H9 (cell line): Measurements from ENCODE around the gene PLCB1. TPM values are rescaled to one million over a fixed set of nuclear protein-coding genes. Genes with fewer than 3 reads are reported as not detected.

Source experiments
- DNase-seq: peaks from one replicate; pipeline ENCODE4 v3.0.0-alpha.2; 2017
- H2AFZ ChIP-seq: one replicate; pipeline ENCODE4 v1.6.1; 2013; ENCODE audit warnings: mild to moderate bottlenecking, low read length, control low read depth, moderate library complexity
- H2AK5ac ChIP-seq: 2 replicates; pipeline ENCODE4 v1.6.1; 2013; ENCODE audit warnings: low read length, control low read depth, mixed read lengths; ENCODE audit not compliant: insufficient read length
- H2BK120ac ChIP-seq: one replicate; pipeline ENCODE4 v1.6.1; 2013; ENCODE audit warnings: low read depth, mild to moderate bottlenecking, low read length, control low read depth, inconsistent platforms; ENCODE audit not compliant: poor library complexity, severe bottlenecking
- H2BK12ac ChIP-seq: 2 replicates; pipeline ENCODE4 v1.6.1; 2013; ENCODE audit warnings: low read length, control low read depth, mixed read lengths, low read depth; ENCODE audit not compliant: insufficient read length
- H2BK15ac ChIP-seq: 2 replicates; pipeline ENCODE4 v1.6.1; 2013; ENCODE audit warnings: low read depth, low read length, control low read depth
- H2BK20ac ChIP-seq: one replicate; pipeline ENCODE4 v1.6.1; 2013; ENCODE audit warnings: low read depth, mild to moderate bottlenecking, low read length, control low read depth, inconsistent platforms; ENCODE audit not compliant: poor library complexity, severe bottlenecking
- H2BK5ac ChIP-seq: 2 replicates; pipeline ENCODE4 v1.6.1; 2013; ENCODE audit warnings: low read length, control low read depth, mixed read lengths; ENCODE audit not compliant: insufficient read length
- H3K14ac ChIP-seq: 2 replicates; pipeline ENCODE4 v1.6.1; 2013; ENCODE audit warnings: low read length, control low read depth; ENCODE audit not compliant: insufficient read depth
- H3K18ac ChIP-seq: 2 replicates; pipeline ENCODE4 v1.6.1; 2013; ENCODE audit warnings: low read depth, mild to moderate bottlenecking, mixed read lengths, low read length, control low read depth; ENCODE audit not compliant: insufficient read length
- H3K23ac ChIP-seq: 2 replicates; pipeline ENCODE4 v1.6.1; 2013; ENCODE audit warnings: low read length, control low read depth, mixed read lengths, low read depth; ENCODE audit not compliant: insufficient read length
- H3K23me2 ChIP-seq: 2 replicates; pipeline ENCODE4 v1.6.1; 2013; ENCODE audit warnings: low read depth, mild to moderate bottlenecking, mixed read lengths, low read length, control low read depth; ENCODE audit not compliant: insufficient read length, poor library complexity, severe bottlenecking
- H3K27ac ChIP-seq: 2 replicates; pipeline ENCODE4 v1.5.1; 2013; ENCODE audit warnings: low read length, control low read depth, mixed read lengths, low read depth; ENCODE audit not compliant: insufficient read length
- H3K27me3 ChIP-seq: 2 replicates; pipeline ENCODE4 v1.6.1; 2013; ENCODE audit warnings: low read length, control low read depth, inconsistent platforms; ENCODE audit not compliant: insufficient read depth
- H3K4ac ChIP-seq: 2 replicates; pipeline ENCODE4 v1.6.1; 2013; ENCODE audit warnings: low read depth, mild to moderate bottlenecking, control low read depth, inconsistent platforms, low read length, moderate library complexity
- H3K4me1 ChIP-seq: 2 replicates; pipeline ENCODE4 v1.6.1; 2013; ENCODE audit warnings: low read length, control low read depth, inconsistent platforms; ENCODE audit not compliant: insufficient read depth
- H3K4me2 ChIP-seq: 2 replicates; pipeline ENCODE4 v1.6.1; 2013; ENCODE audit warnings: low read length, control low read depth, mixed read lengths; ENCODE audit not compliant: insufficient read length, insufficient read depth
- H3K56ac ChIP-seq: 2 replicates; pipeline ENCODE4 v1.6.1; 2013; ENCODE audit warnings: low read depth, mild to moderate bottlenecking, mixed read lengths, low read length, control low read depth; ENCODE audit not compliant: insufficient read length
- H3K79me1 ChIP-seq: 2 replicates; pipeline ENCODE4 v1.6.1; 2013; ENCODE audit warnings: low read depth, mild to moderate bottlenecking, moderate library complexity, low read length, control low read depth, inconsistent platforms; ENCODE audit not compliant: insufficient read depth, poor library complexity, severe bottlenecking
- H3K79me2 ChIP-seq: 2 replicates; pipeline ENCODE4 v1.6.1; 2013; ENCODE audit warnings: low read length, control low read depth, inconsistent platforms; ENCODE audit not compliant: insufficient read depth
- H3K9ac ChIP-seq: 2 replicates; pipeline ENCODE4 v1.6.1; 2013; ENCODE audit warnings: low read length, control low read depth, mixed read lengths; ENCODE audit not compliant: insufficient read length; ENCODE audit errors: extremely low read depth
- H3K9me3 ChIP-seq: one replicate; pipeline ENCODE4 v1.6.1; 2013; ENCODE audit warnings: low read depth, low read length, inconsistent platforms; ENCODE audit not compliant: control insufficient read depth
- H3T11ph ChIP-seq: one replicate; pipeline ENCODE4 v1.6.1; 2013; ENCODE audit warnings: mild to moderate bottlenecking, low read length, control low read depth, inconsistent platforms
- H4K20me1 ChIP-seq: one replicate; pipeline ENCODE4 v1.6.1; 2013; ENCODE audit not compliant: control insufficient read depth, insufficient read length, insufficient read depth
- H4K5ac ChIP-seq: 2 replicates; pipeline ENCODE4 v1.6.1; 2013; ENCODE audit warnings: low read depth, mild to moderate bottlenecking, mixed read lengths, low read length, control low read depth; ENCODE audit not compliant: insufficient read length
- H4K8ac ChIP-seq: replicated peaks from 2 replicates; pipeline ENCODE4 v1.6.1; 2013; ENCODE audit warnings: low read length, control low read depth, mixed read lengths, low read depth; ENCODE audit not compliant: insufficient read length
- H4K91ac ChIP-seq: 2 replicates; pipeline ENCODE4 v1.6.1; 2013; ENCODE audit warnings: low read depth, mild to moderate bottlenecking, moderate library complexity, mixed read lengths, low read length, control low read depth; ENCODE audit not compliant: insufficient read length
- H3K27ac Mint-ChIP-seq, 3 experiments: 2 replicates in 2 of 3; 3 replicates in 1 of 3; pipeline ENCODE4 v1.8.0; 2020 to 2021; ENCODE audit warnings: mixed read lengths in 3 of 3, mild to moderate bottlenecking in 1 of 3, moderate library complexity in 1 of 3
- H3K27me3 Mint-ChIP-seq: 2 replicates; pipeline ENCODE4 v1.8.0; 2021; ENCODE audit warnings: low read depth, mild to moderate bottlenecking, moderate library complexity, mixed read lengths
- H3K36me3 Mint-ChIP-seq, 3 experiments: 2 replicates in 2 of 3; 3 replicates in 1 of 3; pipeline ENCODE4 v1.8.0; 2020 to 2021; ENCODE audit warnings: low read depth in 3 of 3, mixed read lengths in 3 of 3; ENCODE audit not compliant: insufficient read depth in 1 of 3
- H3K4me1 Mint-ChIP-seq, 2 experiments: 2 replicates each; pipeline ENCODE4 v1.8.0; 2020; ENCODE audit warnings: mixed read lengths in 2 of 2
- H3K4me3 Mint-ChIP-seq, 2 experiments: 2 replicates in 1 of 2; 3 replicates in 1 of 2; pipeline ENCODE4 v1.8.0; 2020 to 2021; ENCODE audit warnings: mild to moderate bottlenecking in 2 of 2, mixed read lengths in 2 of 2, moderate library complexity in 1 of 2
- H3K9me3 Mint-ChIP-seq, 2 experiments: 2 replicates in 1 of 2; 3 replicates in 1 of 2; pipeline ENCODE4 v1.8.0; 2020; ENCODE audit warnings: mild to moderate bottlenecking in 2 of 2, mixed read lengths in 2 of 2, moderate library complexity in 1 of 2
- CTCF ChIP-seq: fragments of 200-600 bp; sonication (generic); conservative IDR thresholded peaks from 3 replicates; pipeline ENCODE4 v1.8.0; 2021; ENCODE audit warnings: antibody characterized with exemption, mild to moderate bottlenecking
- total RNA-seq: library from RNA; stranded (reverse); gene quantifications from 2 replicates; pipeline ENCODE4 v1.2.1, GENCODE V29; 2021

Gene PLCB1
- total RNA-seq, 1 experiment from 2014 or later = 11.5 TPM

DNA sequence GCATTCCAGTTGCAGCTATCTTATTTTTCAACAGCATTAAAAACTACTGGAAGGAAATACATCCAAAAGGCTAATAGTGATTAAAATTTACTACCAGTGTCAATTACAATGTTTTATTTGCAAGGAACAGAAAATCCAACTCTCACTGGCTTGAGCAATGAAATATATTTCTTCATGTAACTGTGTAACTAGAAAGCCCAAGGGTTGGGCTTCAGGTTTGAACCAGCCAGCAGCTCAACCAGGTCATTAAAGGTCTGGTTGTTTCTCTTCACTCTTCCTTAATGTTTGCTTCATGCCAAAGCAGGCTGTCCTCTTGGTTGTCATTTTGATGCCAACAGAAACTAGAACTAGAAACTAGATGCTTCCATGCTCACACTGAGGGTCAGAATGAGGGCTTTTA, 437.7 kb downstream of the PLCB1 start:
- H3K9ac ChIP-seq = no peak overlapping the region
- H3K9me3 ChIP-seq = no peaks in the 10 kb centered on the region
- H2BK15ac ChIP-seq = no peak overlapping the region
- H3K18ac ChIP-seq = no peak overlapping the region
- TF ChIP-seq CTCF = no peak
- H3K14ac ChIP-seq = no peak overlapping the region
- no peak overlapping the region for H3T11ph ChIP-seq
- Mint-ChIP-seq H3K36me3 (no peaks in the 10 kb centered on the region), H3K4me1 (peaks cover 0 to 4% of the 10 kb centered on the region in 2 experiments; a peak in 2 of 4 replicates), H3K4me3 (no peak overlapping the region), H3K27me3 (no peaks in the 10 kb centered on the region), H3K27ac (no peak overlapping the region), H3K9me3 (peaks cover 3 to 4% of the 10 kb centered on the region in 2 experiments; a peak in 2 of 5 replicates)
- no peak overlapping the region for H3K27ac ChIP-seq
- H3K79me2 ChIP-seq = no peaks in the 10 kb centered on the region
- H3K4me1 ChIP-seq = no peaks in the 10 kb centered on the region; the same call in 1 of the 2 replicates
- H3K4ac ChIP-seq = no peak overlapping the region
- no peaks in the 10 kb centered on the region for H3K79me1 ChIP-seq
- no peak overlapping the region for H3K23ac ChIP-seq
- no peak overlapping the region for H3K4me2 ChIP-seq
- H2AK5ac ChIP-seq = no peak overlapping the region
- no peak overlapping the region for H4K5ac ChIP-seq
- H4K8ac ChIP-seq = no peak overlapping the region
- no peak overlapping the region for H2AFZ ChIP-seq
- H2BK120ac ChIP-seq = no peak overlapping the region
- no peaks in the 10 kb centered on the region for H3K27me3 ChIP-seq
- no peak overlapping the region for H2BK5ac ChIP-seq
- H3K56ac ChIP-seq = no peak overlapping the region
- no peaks in the 10 kb centered on the region for H3K23me2 ChIP-seq
- no peak overlapping the region for H2BK20ac ChIP-seq
- no peak overlapping the region for H2BK12ac ChIP-seq
- no peak overlapping the region for H4K91ac ChIP-seq
- DNase-seq = no peak
- H4K20me1 ChIP-seq = no peaks in the 10 kb centered on the region
